Measurements from ENCODE around the gene CLASRP. TPM values are rescaled to one million over a fixed set of nuclear protein-coding genes. Genes with fewer than 3 reads are reported as not detected.

CLASRP gene
- total RNA-seq, 1 donor from 2014 or later, result 19.2 TPM

GRCh38 chr19:45040059-45040771, 1.4 kb downstream of the CLASRP start:
- TF ChIP-seq CTCF (IDR thresholded peaks at IDR 0.05; ENCODE audit: insufficient read depth, low read length, severe bottlenecking), result no peak
- FAIRE-seq (no peak), DNase-seq (ENCODE audit: low read depth) (no peak)
- Histone ChIP-seq H3K4me3 (ENCODE audit: low read depth, low read length) (no peak overlapping the region), H3K36me3 (ENCODE audit: control insufficient read depth, insufficient read depth, low read length) (peaks cover 23% of the 10 kb centered on the region), H3K27me3 (ENCODE audit: control insufficient read depth, insufficient read depth, low read length) (no peaks in the 10 kb centered on the region)

GRCh38 chr19:45041125-45041524, 2.3 kb downstream of the CLASRP start:
- no peak for TF ChIP-seq CTCF (IDR thresholded peaks at IDR 0.05; ENCODE audit: insufficient read depth, low read length, severe bottlenecking)
- FAIRE-seq, result no peak
- peaks cover 24% of the 10 kb centered on the region for H3K36me3 ChIP-seq (ENCODE audit: control insufficient read depth, insufficient read depth, low read length)

GRCh38 chr19:45045671-45046353, 7.0 kb downstream of the CLASRP start:
- FAIRE-seq (no peak), DNase-seq (ENCODE audit: low read depth) (no peak)
- no peak overlapping the region for H3K4me3 ChIP-seq (ENCODE audit: low read depth, low read length)
- H3K36me3 ChIP-seq (ENCODE audit: control insufficient read depth, insufficient read depth, low read length), result peaks cover 16% of the 10 kb centered on the region
- no peaks in the 10 kb centered on the region for H3K27me3 ChIP-seq (ENCODE audit: control insufficient read depth, insufficient read depth, low read length)
- TF ChIP-seq CTCF (IDR thresholded peaks at IDR 0.05; ENCODE audit: insufficient read depth, low read length, severe bottlenecking), result no peak

More at GRCh38 chr19:45041125-45041524, 2.3 kb downstream of the CLASRP start:
- H3K4me3 ChIP-seq (ENCODE audit: low read depth, low read length), result no peak overlapping the region
- H3K27me3 ChIP-seq (ENCODE audit: control insufficient read depth, insufficient read depth, low read length), result no peaks in the 10 kb centered on the region
- DNase-seq (ENCODE audit: low read depth), result no peak

GRCh38 chr19:45046355-45046754, 7.5 kb downstream of the CLASRP start:
- H3K4me3 ChIP-seq (ENCODE audit: low read depth, low read length), result no peak overlapping the region
- H3K36me3 ChIP-seq (ENCODE audit: control insufficient read depth, insufficient read depth, low read length), result peaks cover 16% of the 10 kb centered on the region
- FAIRE-seq, result no peak
- no peak for DNase-seq (ENCODE audit: low read depth)
- no peak for TF ChIP-seq CTCF (IDR thresholded peaks at IDR 0.05; ENCODE audit: insufficient read depth, low read length, severe bottlenecking)
- H3K27me3 ChIP-seq (ENCODE audit: control insufficient read depth, insufficient read depth, low read length), result no peaks in the 10 kb centered on the region

GRCh38 chr19:45047188-45047797, 8.4 kb downstream of the CLASRP start:
- FAIRE-seq (no peak), DNase-seq (ENCODE audit: low read depth) (no peak)
- Histone ChIP-seq H3K4me3 (ENCODE audit: low read depth, low read length) (no peak overlapping the region), H3K27me3 (ENCODE audit: control insufficient read depth, insufficient read depth, low read length) (no peaks in the 10 kb centered on the region), H3K36me3 (ENCODE audit: control insufficient read depth, insufficient read depth, low read length) (peaks cover 17% of the 10 kb centered on the region)
- no peak for TF ChIP-seq CTCF (IDR thresholded peaks at IDR 0.05; ENCODE audit: insufficient read depth, low read length, severe bottlenecking)
